HFF-Myc (cell line): ENCODE measurements around the gene NOS1AP.
"Not testable (repeated sequence)": the region's sequence is repeated elsewhere in the genome, so short reads cannot be mapped to it uniquely, and the experiment has no call there.

ENCODE experiments used
- DNase-seq: peaks from one replicate; pipeline ENCODE4 v3.0.0-alpha.2; 2011; ENCODE audit warnings: low read depth; ENCODE audit errors: extremely low read depth
- H3K4me3 ChIP-seq: replicated peaks from 2 replicates; pipeline ENCODE4 v1.5.1; 2011; ENCODE audit warnings: low read depth, mild to moderate bottlenecking, control low read depth, low read length
- CTCF ChIP-seq: IDR thresholded peaks from 2 replicates; pipeline ENCODE4 v1.5.1; 2012; ENCODE audit warnings: mild to moderate bottlenecking, low read depth, low read length, control low read depth; ENCODE audit errors: missing control alignments

Gene NOS1AP

GRCh38 chr1:162056043-162056442 is 13.4 kb upstream of the NOS1AP start:
- H3K4me3 ChIP-seq = no peak overlapping the region
- TF ChIP-seq CTCF = peak; percentile 96
- peak; percentile 66 for DNase-seq

GRCh38 chr1:162056579-162056978 is 12.9 kb upstream of the NOS1AP start:
- DNase-seq = no peak
- H3K4me3 ChIP-seq = no peak overlapping the region
- TF ChIP-seq CTCF = no peak

GRCh38 chr1:162059721-162060120 is 9.8 kb upstream of the NOS1AP start:
- DNase-seq = no peak
- no peak for TF ChIP-seq CTCF
- no peak overlapping the region for H3K4me3 ChIP-seq

- DNase-seq = no peak
- H3K4me3 ChIP-seq = no peak overlapping the region
- no peak for TF ChIP-seq CTCF
Observed at GRCh38 chr1:162060314-162060713, 9.2 kb upstream of the NOS1AP start.

- no peak for TF ChIP-seq CTCF
- no peak overlapping the region for H3K4me3 ChIP-seq
- DNase-seq = peak; percentile 52
Observed at GRCh38 chr1:162062542-162063015, 6.9 kb upstream of the NOS1AP start.

- DNase-seq = no peak
- no peak for TF ChIP-seq CTCF
- H3K4me3 ChIP-seq = no peak overlapping the region
Observed at GRCh38 chr1:162065016-162065415, 4.5 kb upstream of the NOS1AP start.

GRCh38 chr1:162066836-162067235 is 2.7 kb upstream of the NOS1AP start:
- H3K4me3 ChIP-seq, DNase-seq: not testable (repeated sequence)
